GM18499 (cell line): Measurements from ENCODE around the gene MRPL36.

Source experiments
- ATAC-seq: cut with Tn5 transposase; IDR thresholded peaks from one replicate; pipeline ENCODE4 v1.9.1; 2021; ENCODE audit warnings: moderate number of reproducible peaks; ENCODE audit not compliant: insufficient read depth, unreplicated experiment

MRPL36 gene

GRCh38 chr5:1833264-1834021, 33.8 kb upstream of the MRPL36 start:
- no peak for ATAC-seq

GRCh38 chr5:1832511-1833250, 33.0 kb upstream of the MRPL36 start:
- no peak for ATAC-seq

GRCh38 chr5:1831677-1832313, 32.2 kb upstream of the MRPL36 start:
- ATAC-seq = no peak

- ATAC-seq = no peak
These were observed 31.6 kb upstream of the MRPL36 start for GRCh38 chr5:1831257-1831656.

- no peak for ATAC-seq
These were observed 31.1 kb upstream of the MRPL36 start for GRCh38 chr5:1830571-1831228.

GRCh38 chr5:1827886-1828397, 28.3 kb upstream of the MRPL36 start:
- no peak for ATAC-seq

GRCh38 chr5:1827025-1827885, 27.6 kb upstream of the MRPL36 start:
- no peak for ATAC-seq

GRCh38 chr5:1826235-1826980, 26.8 kb upstream of the MRPL36 start:
- ATAC-seq = no peak

- ATAC-seq = no peak
These were observed 25.5 kb upstream of the MRPL36 start for GRCh38 chr5:1824903-1825841.

GRCh38 chr5:1824109-1824821, 24.6 kb upstream of the MRPL36 start:
- no peak for ATAC-seq

- no peak for ATAC-seq
These were observed 23.9 kb upstream of the MRPL36 start for GRCh38 chr5:1823381-1824034.

- ATAC-seq = no peak
These were observed 22.2 kb upstream of the MRPL36 start for GRCh38 chr5:1821862-1822261.

GRCh38 chr5:1820926-1821325, 21.3 kb upstream of the MRPL36 start:
- ATAC-seq = no peak

GRCh38 chr5:1820381-1820780, 20.7 kb upstream of the MRPL36 start:
- no peak for ATAC-seq

- no peak for ATAC-seq
These were observed 19.8 kb upstream of the MRPL36 start for GRCh38 chr5:1819458-1819857.

- no peak for ATAC-seq
These were observed 19.1 kb upstream of the MRPL36 start for GRCh38 chr5:1818784-1819183.
